Fibroblast of villous mesenchyme (primary cell): Measurements from ENCODE around the gene TLK1. TPM values are rescaled to one million over a fixed set of nuclear protein-coding genes. Genes with fewer than 3 reads are reported as not detected.

ENCODE experiments used
- DNase-seq: peaks from one replicate; pipeline ENCODE4 v3.0.0-alpha.2; 2010; ENCODE audit warnings: low read depth
- H3K4me3 ChIP-seq: 2 replicates; pipeline ENCODE4 v1.5.1; 2011; ENCODE audit warnings: low read depth, mild to moderate bottlenecking, low read length
- CTCF ChIP-seq: IDR thresholded peaks from 2 replicates; pipeline ENCODE4 v1.5.1; 2012; ENCODE audit warnings: low read depth, mild to moderate bottlenecking, low read length; ENCODE audit not compliant: insufficient read depth
- total RNA-seq: library from RNA; depleted of rRNA; stranded (reverse); fragments of >200 nt; gene quantifications from 2 replicates; pipeline ENCODE4 v1.2.3, GENCODE V29; 2012

The TLK1 gene
- 13.2 and 17.3 TPM in 2 replicates for total RNA-seq

GRCh38 chr2:171160119-171160955 is at the start of gene TLK1:
TLK1 (minus strand) TSS chr2:171160893; CDS start chr2:171160428, 465 bp downstream.
- H3K4me3 ChIP-seq = peak within 1 kb of the TSS; percentile 92
- peak; percentile 76 for DNase-seq
- TF ChIP-seq CTCF = no peak

GRCh38 chr2:171210216-171210863 is 49.6 kb upstream of the TLK1 start:
- H3K4me3 ChIP-seq = no peak overlapping the region
- no peak for TF ChIP-seq CTCF
- no peak for DNase-seq

GRCh38 chr2:171208657-171209056 is 48.0 kb upstream of the TLK1 start:
- H3K4me3 ChIP-seq = no peak overlapping the region
- DNase-seq = no peak
- no peak for TF ChIP-seq CTCF

GRCh38 chr2:171206422-171207115 is 45.9 kb upstream of the TLK1 start:
- no peak for TF ChIP-seq CTCF
- no peak overlapping the region for H3K4me3 ChIP-seq
- no peak for DNase-seq

GRCh38 chr2:171205551-171205950 is 44.9 kb upstream of the TLK1 start:
- no peak for TF ChIP-seq CTCF
- no peak overlapping the region for H3K4me3 ChIP-seq
- DNase-seq = peak; percentile 21

- TF ChIP-seq CTCF = no peak
- DNase-seq = no peak
- no peak overlapping the region for H3K4me3 ChIP-seq
These were observed 41.1 kb upstream of the TLK1 start for GRCh38 chr2:171201767-171202166.
